HG03575 (cell line): ENCODE results near the gene OR4N5.
"Not testable (repeated sequence)": the region's sequence is repeated elsewhere in the genome, so short reads cannot be mapped to it uniquely, and the experiment has no call there.

Experiments used
- ATAC-seq: cut with Tn5 transposase; IDR thresholded peaks from one replicate; pipeline ENCODE4 v1.9.1; 2021; ENCODE audit not compliant: unreplicated experiment, insufficient number of reproducible peaks, low FRiP score; ENCODE audit errors: extremely low read depth

OR4N5 gene, protein sequence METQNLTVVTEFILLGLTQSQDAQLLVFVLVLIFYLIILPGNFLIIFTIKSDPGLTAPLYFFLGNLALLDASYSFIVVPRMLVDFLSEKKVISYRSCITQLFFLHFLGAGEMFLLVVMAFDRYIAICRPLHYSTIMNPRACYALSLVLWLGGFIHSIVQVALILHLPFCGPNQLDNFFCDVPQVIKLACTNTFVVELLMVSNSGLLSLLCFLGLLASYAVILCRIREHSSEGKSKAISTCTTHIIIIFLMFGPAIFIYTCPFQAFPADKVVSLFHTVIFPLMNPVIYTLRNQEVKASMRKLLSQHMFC

DNA sequence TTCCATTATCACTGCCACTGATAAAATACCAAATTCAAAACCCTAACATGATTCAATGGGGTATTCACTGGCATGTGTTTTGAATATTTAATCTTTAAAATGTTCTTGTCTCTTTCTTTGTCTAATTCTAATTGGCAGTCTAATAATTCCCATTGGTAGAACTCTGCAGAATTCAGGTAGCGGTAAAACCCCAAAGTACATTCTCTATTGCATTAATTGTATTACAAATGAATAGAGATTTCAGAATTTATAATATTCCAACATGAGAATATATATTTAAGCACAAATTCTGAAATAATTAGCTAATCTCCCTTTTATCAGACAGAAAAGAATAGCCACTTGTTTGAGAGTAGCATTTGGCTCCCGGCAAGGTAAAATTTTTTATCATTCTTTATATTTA lies at the start of gene OR4N5:
Gene OR4N5 (plus strand): TSS at position 301 of the 400 bp plus-strand sequence. CDS start 4,916 bp downstream, outside the sequence.
- ATAC-seq: no peak

DNA sequence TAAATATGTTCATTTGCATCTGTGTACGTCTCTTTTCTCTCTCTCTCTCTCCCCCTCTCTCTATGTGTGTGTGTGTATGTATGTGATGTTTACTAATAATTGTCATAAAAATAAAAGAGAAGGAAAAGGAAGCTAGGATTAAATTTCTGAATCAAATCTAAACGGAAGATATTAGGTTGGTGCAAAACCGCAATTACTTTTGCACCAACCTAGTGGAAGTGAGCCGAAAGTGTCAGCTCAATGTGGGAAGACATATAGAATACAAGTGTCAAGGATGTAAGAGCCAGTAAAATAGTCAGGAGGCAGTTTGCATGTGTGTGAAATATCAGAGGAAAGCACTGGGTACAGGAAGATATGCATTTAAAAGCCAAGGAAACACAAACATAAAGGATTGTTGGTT lies 46.6 kb upstream of the OR4N5 start:
- no peak for ATAC-seq

DNA sequence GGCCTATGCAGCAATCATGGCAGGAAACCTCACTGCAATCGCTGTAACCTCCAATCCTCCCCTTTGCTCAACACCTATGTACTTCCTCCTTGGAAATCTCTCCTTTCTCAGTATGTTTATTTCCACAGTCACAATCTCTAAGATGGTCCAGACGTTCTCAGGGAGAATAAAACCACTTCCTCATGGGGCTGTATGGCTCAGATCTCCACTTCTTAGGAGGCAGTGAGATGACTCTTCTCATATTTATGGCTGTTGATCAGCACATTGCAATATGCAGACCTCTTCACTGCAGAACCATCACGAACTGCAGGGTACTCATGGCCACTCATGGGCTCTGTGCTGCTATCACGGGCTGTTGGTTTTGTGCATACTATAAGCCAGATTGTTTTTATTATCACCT lies 45.2 kb upstream of the OR4N5 start:
- ATAC-seq: no peak

DNA sequence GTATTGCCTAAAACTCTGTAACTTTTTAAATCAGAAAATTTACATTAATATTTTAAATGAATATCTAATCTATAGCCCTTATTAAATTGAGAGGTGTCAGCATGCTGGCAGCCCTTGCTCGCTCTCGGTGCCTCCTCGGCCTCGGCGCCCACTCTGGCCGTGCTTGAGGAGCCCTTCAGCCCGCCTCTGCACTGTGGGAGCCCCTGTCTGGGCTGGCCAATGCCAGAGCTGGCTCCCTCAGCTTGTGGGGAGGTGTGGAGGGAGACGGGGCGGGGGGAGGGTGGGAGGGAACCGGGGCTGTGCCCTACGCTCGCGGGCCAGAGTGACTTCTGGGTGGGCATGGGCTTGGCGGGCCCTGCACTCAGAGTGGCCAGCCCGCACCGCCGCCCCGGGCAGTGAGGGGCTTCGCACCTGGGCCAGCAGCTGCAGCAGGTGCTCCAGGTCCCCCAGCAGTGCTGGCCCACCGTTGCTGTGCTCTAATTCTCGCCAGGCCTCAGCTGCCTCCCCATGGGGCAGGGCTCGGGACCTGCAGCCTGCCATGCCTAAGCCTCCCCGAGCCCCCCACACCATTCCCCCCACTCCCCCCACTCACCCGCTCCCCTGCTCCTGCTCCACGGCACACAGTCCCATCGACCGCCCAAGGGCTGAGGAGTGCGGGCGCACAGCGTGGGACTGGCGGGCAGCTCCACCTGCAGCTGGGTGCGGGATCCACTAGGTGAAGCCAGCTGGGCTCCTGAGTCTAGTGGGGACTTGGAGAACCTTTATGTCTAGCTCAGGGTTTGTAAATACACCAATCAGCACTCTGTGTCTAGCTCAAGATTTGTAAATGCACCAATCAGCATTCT lies 39.5 kb upstream of the OR4N5 start:
- ATAC-seq: not testable (repeated sequence)

DNA sequence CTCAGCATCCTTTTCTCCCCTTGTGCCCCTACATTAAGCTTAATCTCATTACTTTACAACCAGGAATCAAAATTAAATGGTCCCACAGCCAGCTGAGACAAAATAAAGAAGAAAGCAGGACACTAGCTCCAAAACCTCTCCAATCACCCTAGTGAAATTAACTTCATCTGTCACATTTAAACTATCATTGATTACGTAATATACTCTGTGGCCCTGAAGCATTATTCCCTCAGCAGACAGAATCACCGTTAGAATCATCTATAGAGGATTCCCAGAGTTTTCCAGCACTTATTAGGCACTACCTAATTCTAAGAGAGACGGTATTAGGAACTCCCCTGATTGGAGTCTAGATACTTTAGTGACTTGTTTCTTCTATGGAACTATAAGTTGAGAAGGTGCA lies 28.2 kb upstream of the OR4N5 start, which contains the start of gene OR4K17:
Gene OR4K17 (plus strand): TSS at position 302 of the 400 bp plus-strand sequence. CDS start 6,761 bp downstream, outside the sequence.
- ATAC-seq: no peak

DNA sequence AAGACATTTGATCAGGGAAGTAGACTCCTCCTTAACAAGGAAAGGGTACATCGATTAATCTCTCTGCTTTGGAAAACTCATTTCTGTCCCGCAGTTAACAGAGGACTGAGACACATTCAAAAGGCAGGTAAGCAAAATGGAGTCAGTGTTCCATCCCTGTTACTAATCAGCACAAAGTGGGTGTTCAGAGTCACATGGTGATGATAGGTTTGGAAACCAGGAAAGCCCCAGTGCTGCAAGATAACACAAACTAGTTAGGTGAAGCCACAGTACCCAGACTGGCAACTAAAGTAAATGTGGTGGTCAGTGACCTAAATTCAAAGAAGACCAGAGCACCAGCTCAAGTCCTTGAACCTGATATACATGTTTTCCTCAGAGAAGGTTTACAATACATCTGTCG lies 26.3 kb upstream of the OR4N5 start:
- no peak for ATAC-seq

DNA sequence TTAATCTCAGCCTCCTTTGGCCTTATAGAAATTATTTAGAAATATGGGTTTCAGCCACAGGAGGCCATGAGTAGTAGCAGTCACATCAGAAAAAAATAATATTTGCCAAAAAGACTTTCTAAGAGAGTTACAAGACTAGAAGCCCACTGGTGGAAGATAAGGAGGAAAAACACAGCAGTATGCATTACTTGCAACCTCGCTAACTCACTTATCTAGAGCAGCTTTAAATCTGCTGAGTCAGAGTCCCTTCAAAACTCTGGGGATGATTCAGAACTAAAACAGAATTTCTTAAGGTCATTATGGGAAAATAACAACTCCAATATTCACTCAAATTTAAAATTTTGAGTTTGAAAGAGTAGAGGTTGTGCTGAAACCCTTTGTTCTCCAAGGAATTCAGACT lies 21.9 kb upstream of the OR4N5 start:
- ATAC-seq: no peak

DNA sequence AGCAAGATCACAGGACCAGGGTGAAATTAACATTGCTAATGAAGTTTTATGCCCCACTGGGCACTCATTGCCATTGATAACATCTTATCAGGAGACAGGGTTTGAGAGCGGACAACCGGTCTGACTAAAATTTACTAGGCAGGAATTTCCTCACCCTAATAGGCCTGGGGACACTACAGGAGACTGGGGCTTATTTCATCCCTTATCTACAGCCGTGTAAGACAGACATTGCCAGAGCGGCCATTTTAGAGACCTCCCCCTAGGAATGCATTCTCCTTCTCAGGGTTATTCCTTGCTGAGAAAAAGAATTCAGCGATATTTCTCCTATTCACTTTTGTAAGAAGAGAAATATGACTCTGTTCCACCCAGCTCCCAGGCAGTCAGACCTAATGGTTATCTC lies 19.8 kb upstream of the OR4N5 start:
- ATAC-seq: no peak

DNA sequence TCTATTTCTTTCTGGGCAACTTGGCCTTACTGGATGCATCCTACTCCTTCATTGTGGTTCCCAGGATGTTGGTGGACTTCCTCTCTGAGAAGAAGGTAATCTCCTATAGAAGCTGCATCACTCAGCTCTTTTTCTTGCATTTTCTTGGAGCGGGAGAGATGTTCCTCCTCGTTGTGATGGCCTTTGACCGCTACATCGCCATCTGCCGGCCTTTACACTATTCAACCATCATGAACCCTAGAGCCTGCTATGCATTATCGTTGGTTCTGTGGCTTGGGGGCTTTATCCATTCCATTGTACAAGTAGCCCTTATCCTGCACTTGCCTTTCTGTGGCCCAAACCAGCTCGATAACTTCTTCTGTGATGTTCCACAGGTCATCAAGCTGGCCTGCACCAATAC lies 5.3 kb downstream of the OR4N5 start:
- no peak for ATAC-seq

DNA sequence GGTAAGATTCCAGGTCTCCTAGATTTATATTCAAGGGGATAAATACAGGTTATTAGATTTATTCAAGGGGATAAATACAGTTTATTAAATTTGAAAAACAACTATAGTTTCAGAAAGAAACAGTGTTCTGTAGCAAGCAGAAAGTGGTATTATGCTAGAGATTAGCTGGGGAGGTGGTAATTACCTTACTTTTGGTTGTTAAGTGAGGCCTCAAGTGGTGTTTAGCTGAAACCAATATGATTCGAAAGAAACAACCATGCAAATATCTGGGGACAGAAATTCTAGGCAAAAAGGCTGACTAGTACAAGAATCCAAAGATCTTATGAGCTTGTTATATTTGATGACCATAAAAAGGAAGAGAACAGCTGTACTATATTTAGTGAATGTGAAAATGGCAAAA lies 6.2 kb downstream of the OR4N5 start:
- no peak for ATAC-seq

DNA sequence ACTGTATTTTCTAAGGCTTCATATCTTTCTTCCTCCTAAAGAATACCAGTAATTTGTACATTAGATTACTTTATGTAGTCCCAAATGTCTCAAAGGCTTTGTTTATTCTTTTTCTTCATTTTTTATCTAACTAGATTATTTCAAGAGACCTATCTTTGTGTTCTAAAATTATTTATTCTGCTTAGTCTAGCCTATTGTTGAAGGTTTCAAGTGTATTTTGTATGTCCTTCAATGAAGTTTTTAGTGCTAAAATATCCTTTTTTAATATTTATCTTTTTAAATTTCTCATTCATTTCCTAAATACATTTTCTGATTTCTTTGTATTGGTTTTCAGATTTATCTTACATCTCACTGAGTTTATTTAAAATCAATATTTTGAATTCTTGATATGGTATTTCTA lies 25.8 kb downstream of the OR4N5 start:
- no peak for ATAC-seq

DNA sequence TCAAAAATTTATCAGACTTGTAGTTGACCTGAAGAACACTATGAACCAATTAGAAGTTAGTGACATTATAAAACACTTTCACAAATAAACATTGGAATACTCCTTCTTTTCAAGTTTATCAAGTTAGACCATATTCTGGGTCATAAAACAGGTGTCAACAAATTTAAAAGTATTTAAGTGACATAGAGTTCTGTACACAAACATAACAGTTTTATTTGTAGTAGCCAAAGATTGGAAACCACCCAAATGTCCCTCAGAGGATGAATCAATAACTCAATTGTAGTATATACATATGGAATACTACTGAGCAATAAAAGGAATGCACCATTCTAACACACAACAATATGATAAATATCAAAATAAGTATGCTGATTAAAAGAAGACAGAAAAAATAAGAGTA lies 28.5 kb downstream of the OR4N5 start:
- no peak for ATAC-seq

DNA sequence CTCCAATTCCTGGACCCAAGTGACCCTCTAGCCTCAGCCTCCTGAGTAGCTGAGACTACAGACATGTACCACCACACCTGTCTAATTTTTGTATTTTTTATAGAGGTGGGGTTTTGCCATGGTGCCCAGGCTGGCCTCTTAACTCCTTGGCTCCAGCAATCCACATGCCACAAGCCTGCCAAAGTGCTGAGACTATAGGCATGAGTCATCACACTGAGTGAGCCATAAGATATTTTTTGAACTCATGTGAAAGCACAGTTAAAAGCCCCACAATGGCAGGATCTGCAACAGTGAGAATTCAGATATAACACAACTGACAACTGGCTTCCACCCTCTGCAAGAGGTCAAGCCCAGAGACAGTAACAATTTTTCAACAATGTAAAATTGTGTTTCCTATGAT lies 31.2 kb downstream of the OR4N5 start:
- ATAC-seq: not testable (repeated sequence)

DNA sequence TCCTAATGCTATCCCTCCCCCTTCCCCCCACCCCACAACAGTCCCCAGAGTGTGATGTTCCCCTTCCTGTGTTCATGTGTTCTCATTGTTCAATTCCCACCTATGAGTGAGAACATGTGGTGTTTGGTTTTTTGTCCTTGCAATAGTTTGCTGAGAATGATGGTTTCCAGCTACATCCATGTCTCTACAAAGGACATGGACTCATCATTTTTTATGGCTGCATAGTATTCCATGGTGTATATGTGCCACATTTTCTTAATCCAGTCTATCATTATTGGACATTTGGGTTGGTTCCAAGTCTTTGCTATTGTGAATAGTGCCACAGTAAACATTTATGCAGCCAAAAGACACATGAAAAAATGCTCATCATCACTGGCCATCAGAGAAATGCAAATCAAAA lies 35.6 kb downstream of the OR4N5 start:
- ATAC-seq: not testable (repeated sequence)

DNA sequence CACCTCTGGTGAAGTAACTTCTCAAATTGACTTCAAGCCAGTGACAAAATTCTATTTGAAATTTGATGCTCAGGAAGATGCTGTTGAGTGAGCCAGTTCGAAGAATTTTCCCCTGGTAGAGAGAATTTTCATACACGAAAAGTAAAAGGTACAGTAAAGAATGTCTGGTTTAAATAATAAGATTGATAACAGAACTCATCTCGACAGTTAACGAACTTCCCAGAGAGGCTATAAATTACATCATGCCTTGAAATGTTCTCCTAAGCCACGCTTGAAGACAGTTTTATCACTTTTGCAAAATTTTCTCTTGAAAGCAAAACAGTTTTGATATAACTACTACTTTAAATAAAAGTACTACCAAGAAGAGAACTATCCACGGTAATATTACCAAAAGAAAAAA lies 37.7 kb downstream of the OR4N5 start:
- no peak for ATAC-seq

DNA sequence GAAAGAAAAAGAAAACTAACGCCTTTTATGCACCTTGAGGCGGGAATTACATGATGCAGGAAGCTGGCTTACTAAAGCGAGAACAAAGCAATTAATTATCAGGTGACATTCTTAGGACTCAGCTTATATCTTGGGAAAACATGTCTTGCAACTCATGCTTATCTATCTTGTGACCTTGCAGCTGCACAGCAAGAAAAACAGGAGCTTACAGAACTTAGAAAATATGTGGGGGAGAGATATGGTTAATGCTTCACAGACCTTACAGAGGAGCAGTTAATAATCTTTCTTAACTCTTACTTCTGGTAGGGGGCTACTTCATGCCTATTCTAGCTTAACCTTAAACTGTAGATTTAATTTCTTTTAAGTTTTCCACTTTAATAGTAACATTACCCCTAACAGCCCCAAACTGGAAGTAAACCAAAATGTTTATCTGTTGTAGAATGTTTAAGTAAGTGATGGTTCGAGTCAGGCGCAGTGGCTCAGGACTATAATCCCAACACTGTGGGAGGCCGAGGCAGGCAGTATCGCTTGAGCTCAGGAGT lies 38.9 kb downstream of the OR4N5 start:
- no peak for ATAC-seq

DNA sequence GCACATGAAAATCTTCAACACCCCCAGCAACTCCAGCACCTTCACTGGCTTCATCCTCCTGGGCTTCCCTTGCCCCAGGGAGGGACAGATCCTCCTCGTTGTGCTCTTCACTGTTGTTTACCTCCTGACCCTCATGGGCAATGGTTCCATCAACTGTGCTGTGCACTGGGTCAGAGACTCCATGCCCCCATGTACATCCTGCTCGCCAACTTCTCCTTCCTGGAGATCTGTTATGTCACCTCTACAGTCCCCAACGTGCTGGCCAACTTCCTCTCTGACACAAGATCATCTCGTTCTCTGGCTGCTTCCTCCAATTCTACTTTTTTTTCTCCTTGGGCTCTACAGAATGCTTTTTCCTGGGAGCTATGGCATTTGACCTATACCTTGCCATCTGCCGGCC lies 40.6 kb downstream of the OR4N5 start:
- ATAC-seq: no peak

DNA sequence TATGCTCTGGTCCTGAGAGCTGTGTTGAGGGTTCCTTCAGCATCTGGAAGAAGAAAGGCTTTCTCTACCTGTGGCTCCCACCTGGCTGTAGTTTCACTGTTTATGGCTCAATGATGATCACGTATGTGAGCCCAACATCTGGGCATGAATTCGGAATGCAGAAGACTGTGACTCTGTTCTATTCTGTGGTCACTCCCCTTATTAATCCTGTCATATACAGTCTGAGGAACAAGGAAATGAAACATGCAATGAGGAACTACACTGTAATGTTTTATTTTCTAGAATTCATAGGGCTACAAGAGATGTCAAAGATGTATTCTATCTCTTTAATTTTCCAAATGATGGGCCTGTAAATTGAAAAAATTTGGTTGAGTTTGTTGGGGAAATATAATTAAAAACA lies 41.3 kb downstream of the OR4N5 start:
- no peak for ATAC-seq

DNA sequence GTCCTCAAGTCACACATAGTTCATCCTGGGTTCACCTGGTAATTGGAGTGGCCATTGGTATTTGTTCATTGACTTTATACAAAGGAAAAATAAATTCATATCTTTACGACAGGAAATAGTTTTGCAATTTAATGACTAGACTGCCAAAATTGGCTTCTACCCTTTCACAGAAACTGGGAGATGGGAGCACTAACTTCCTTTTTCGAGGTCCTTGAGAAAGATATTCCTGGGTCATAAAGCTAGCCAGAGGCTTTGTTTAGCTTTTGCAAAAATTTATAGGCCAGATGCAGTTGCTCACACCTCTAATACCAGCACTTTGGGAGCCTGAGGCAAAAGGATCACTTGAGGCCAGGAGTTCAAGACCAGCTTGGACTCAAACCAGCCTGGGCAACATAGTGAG lies 41.9 kb downstream of the OR4N5 start:
- ATAC-seq: no peak

DNA sequence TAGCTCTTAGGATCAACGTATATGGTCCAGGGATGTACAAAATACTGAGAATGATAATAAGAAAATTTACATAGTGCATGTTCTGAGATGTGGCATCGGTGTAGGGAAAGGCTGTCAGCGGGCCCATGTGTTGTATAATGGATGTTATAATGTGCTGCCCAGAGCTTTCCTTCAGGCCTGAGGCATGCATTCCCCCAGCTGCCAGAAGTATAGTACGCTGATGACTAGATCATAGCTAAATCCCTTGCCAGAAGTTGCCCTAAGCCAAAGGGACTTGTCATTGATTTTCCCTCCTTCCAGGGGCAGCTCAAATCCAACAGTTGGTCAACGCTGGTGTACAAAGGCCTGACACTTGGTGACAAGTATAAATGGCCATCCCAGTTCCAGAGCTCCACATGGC lies 45.6 kb downstream of the OR4N5 start:
- no peak for ATAC-seq
